H9 (cell line): ENCODE results near the gene RAB29. TPM values are rescaled to one million over a fixed set of nuclear protein-coding genes. Genes with fewer than 3 reads are reported as not detected.

Experiments used
- DNase-seq: peaks from one replicate; pipeline ENCODE4 v3.0.0-alpha.2; 2017
- H2AFZ ChIP-seq: one replicate; pipeline ENCODE4 v1.6.1; 2013; ENCODE audit warnings: mild to moderate bottlenecking, low read length, control low read depth, moderate library complexity
- H2AK5ac ChIP-seq: 2 replicates; pipeline ENCODE4 v1.6.1; 2013; ENCODE audit warnings: low read length, control low read depth, mixed read lengths; ENCODE audit not compliant: insufficient read length
- H2BK120ac ChIP-seq: one replicate; pipeline ENCODE4 v1.6.1; 2013; ENCODE audit warnings: low read depth, mild to moderate bottlenecking, low read length, control low read depth, inconsistent platforms; ENCODE audit not compliant: poor library complexity, severe bottlenecking
- H2BK12ac ChIP-seq: 2 replicates; pipeline ENCODE4 v1.6.1; 2013; ENCODE audit warnings: low read length, control low read depth, mixed read lengths, low read depth; ENCODE audit not compliant: insufficient read length
- H2BK15ac ChIP-seq: 2 replicates; pipeline ENCODE4 v1.6.1; 2013; ENCODE audit warnings: low read depth, low read length, control low read depth
- H2BK20ac ChIP-seq: one replicate; pipeline ENCODE4 v1.6.1; 2013; ENCODE audit warnings: low read depth, mild to moderate bottlenecking, low read length, control low read depth, inconsistent platforms; ENCODE audit not compliant: poor library complexity, severe bottlenecking
- H2BK5ac ChIP-seq: 2 replicates; pipeline ENCODE4 v1.6.1; 2013; ENCODE audit warnings: low read length, control low read depth, mixed read lengths; ENCODE audit not compliant: insufficient read length
- H3K14ac ChIP-seq: 2 replicates; pipeline ENCODE4 v1.6.1; 2013; ENCODE audit warnings: low read length, control low read depth; ENCODE audit not compliant: insufficient read depth
- H3K18ac ChIP-seq: 2 replicates; pipeline ENCODE4 v1.6.1; 2013; ENCODE audit warnings: low read depth, mild to moderate bottlenecking, mixed read lengths, low read length, control low read depth; ENCODE audit not compliant: insufficient read length
- H3K23ac ChIP-seq: 2 replicates; pipeline ENCODE4 v1.6.1; 2013; ENCODE audit warnings: low read length, control low read depth, mixed read lengths, low read depth; ENCODE audit not compliant: insufficient read length
- H3K23me2 ChIP-seq: 2 replicates; pipeline ENCODE4 v1.6.1; 2013; ENCODE audit warnings: low read depth, mild to moderate bottlenecking, mixed read lengths, low read length, control low read depth; ENCODE audit not compliant: insufficient read length, poor library complexity, severe bottlenecking
- H3K27ac ChIP-seq: 2 replicates; pipeline ENCODE4 v1.5.1; 2013; ENCODE audit warnings: low read length, control low read depth, mixed read lengths, low read depth; ENCODE audit not compliant: insufficient read length
- H3K27me3 ChIP-seq: 2 replicates; pipeline ENCODE4 v1.6.1; 2013; ENCODE audit warnings: low read length, control low read depth, inconsistent platforms; ENCODE audit not compliant: insufficient read depth
- H3K4ac ChIP-seq: 2 replicates; pipeline ENCODE4 v1.6.1; 2013; ENCODE audit warnings: low read depth, mild to moderate bottlenecking, control low read depth, inconsistent platforms, low read length, moderate library complexity
- H3K4me1 ChIP-seq: 2 replicates; pipeline ENCODE4 v1.6.1; 2013; ENCODE audit warnings: low read length, control low read depth, inconsistent platforms; ENCODE audit not compliant: insufficient read depth
- H3K4me2 ChIP-seq: 2 replicates; pipeline ENCODE4 v1.6.1; 2013; ENCODE audit warnings: low read length, control low read depth, mixed read lengths; ENCODE audit not compliant: insufficient read length, insufficient read depth
- H3K56ac ChIP-seq: 2 replicates; pipeline ENCODE4 v1.6.1; 2013; ENCODE audit warnings: low read depth, mild to moderate bottlenecking, mixed read lengths, low read length, control low read depth; ENCODE audit not compliant: insufficient read length
- H3K79me1 ChIP-seq: 2 replicates; pipeline ENCODE4 v1.6.1; 2013; ENCODE audit warnings: low read depth, mild to moderate bottlenecking, moderate library complexity, low read length, control low read depth, inconsistent platforms; ENCODE audit not compliant: insufficient read depth, poor library complexity, severe bottlenecking
- H3K79me2 ChIP-seq: 2 replicates; pipeline ENCODE4 v1.6.1; 2013; ENCODE audit warnings: low read length, control low read depth, inconsistent platforms; ENCODE audit not compliant: insufficient read depth
- H3K9ac ChIP-seq: 2 replicates; pipeline ENCODE4 v1.6.1; 2013; ENCODE audit warnings: low read length, control low read depth, mixed read lengths; ENCODE audit not compliant: insufficient read length; ENCODE audit errors: extremely low read depth
- H3K9me3 ChIP-seq: one replicate; pipeline ENCODE4 v1.6.1; 2013; ENCODE audit warnings: low read depth, low read length, inconsistent platforms; ENCODE audit not compliant: control insufficient read depth
- H3T11ph ChIP-seq: one replicate; pipeline ENCODE4 v1.6.1; 2013; ENCODE audit warnings: mild to moderate bottlenecking, low read length, control low read depth, inconsistent platforms
- H4K20me1 ChIP-seq: one replicate; pipeline ENCODE4 v1.6.1; 2013; ENCODE audit not compliant: control insufficient read depth, insufficient read length, insufficient read depth
- H4K5ac ChIP-seq: 2 replicates; pipeline ENCODE4 v1.6.1; 2013; ENCODE audit warnings: low read depth, mild to moderate bottlenecking, mixed read lengths, low read length, control low read depth; ENCODE audit not compliant: insufficient read length
- H4K8ac ChIP-seq: replicated peaks from 2 replicates; pipeline ENCODE4 v1.6.1; 2013; ENCODE audit warnings: low read length, control low read depth, mixed read lengths, low read depth; ENCODE audit not compliant: insufficient read length
- H4K91ac ChIP-seq: 2 replicates; pipeline ENCODE4 v1.6.1; 2013; ENCODE audit warnings: low read depth, mild to moderate bottlenecking, moderate library complexity, mixed read lengths, low read length, control low read depth; ENCODE audit not compliant: insufficient read length
- H3K27ac Mint-ChIP-seq, 3 experiments: 2 replicates in 2 of 3; 3 replicates in 1 of 3; pipeline ENCODE4 v1.8.0; 2020 to 2021; ENCODE audit warnings: mixed read lengths in 3 of 3, mild to moderate bottlenecking in 1 of 3, moderate library complexity in 1 of 3
- H3K27me3 Mint-ChIP-seq: 2 replicates; pipeline ENCODE4 v1.8.0; 2021; ENCODE audit warnings: low read depth, mild to moderate bottlenecking, moderate library complexity, mixed read lengths
- H3K36me3 Mint-ChIP-seq, 3 experiments: 2 replicates in 2 of 3; 3 replicates in 1 of 3; pipeline ENCODE4 v1.8.0; 2020 to 2021; ENCODE audit warnings: low read depth in 3 of 3, mixed read lengths in 3 of 3; ENCODE audit not compliant: insufficient read depth in 1 of 3
- H3K4me1 Mint-ChIP-seq, 2 experiments: 2 replicates each; pipeline ENCODE4 v1.8.0; 2020; ENCODE audit warnings: mixed read lengths in 2 of 2
- H3K4me3 Mint-ChIP-seq, 2 experiments: 2 replicates in 1 of 2; 3 replicates in 1 of 2; pipeline ENCODE4 v1.8.0; 2020 to 2021; ENCODE audit warnings: mild to moderate bottlenecking in 2 of 2, mixed read lengths in 2 of 2, moderate library complexity in 1 of 2
- H3K9me3 Mint-ChIP-seq, 2 experiments: 2 replicates in 1 of 2; 3 replicates in 1 of 2; pipeline ENCODE4 v1.8.0; 2020; ENCODE audit warnings: mild to moderate bottlenecking in 2 of 2, mixed read lengths in 2 of 2, moderate library complexity in 1 of 2
- WGBS: extraction: QIAGEN DNeasy Blood & Tissue Kit; methylation state at CpG from one replicate; pipeline ENCODE4 v1.1.7; 2013; ENCODE audit warnings: missing lambda C conversion rate, low lambda C conversion rate, mixed read lengths; ENCODE audit not compliant: insufficient read length; ENCODE audit errors: extremely low coverage; 5-methylcytosine and 5-hydroxymethylcytosine counted together
- total RNA-seq: library from RNA; stranded (reverse); gene quantifications from 2 replicates; pipeline ENCODE4 v1.2.1, GENCODE V29; 2021
- TF ChIP-seq, protein P1 (sequence below): fragments of 200-600 bp; sonication (generic); conservative IDR thresholded peaks from 3 replicates; pipeline ENCODE4 v1.8.0; 2021; ENCODE audit warnings: antibody characterized with exemption, mild to moderate bottlenecking

RAB29 gene
- total RNA-seq, 1 experiment from 2014 or later, result 4.2 TPM

DNA sequence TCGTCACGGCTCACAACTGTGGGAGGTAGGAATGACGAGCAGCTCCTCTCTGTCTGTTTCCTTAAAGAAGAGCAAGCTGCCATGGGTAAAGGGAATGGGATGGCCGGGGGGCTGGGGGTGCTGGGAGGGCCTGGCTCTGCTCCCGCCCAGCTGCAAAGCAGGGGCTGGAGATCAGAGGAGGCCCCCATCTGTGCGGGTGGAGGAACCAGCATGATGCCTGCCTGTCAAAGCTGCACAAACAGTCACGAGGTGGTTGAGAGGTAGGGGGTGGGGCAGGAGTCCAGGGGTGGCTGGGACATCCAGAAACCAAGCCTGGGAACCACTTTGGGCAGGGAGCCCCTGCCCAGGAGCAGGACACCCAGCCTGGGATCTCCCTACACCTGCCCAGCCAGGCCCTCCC lies 25.1 kb upstream of the RAB29 start:
- TF ChIP-seq, protein P1, sequence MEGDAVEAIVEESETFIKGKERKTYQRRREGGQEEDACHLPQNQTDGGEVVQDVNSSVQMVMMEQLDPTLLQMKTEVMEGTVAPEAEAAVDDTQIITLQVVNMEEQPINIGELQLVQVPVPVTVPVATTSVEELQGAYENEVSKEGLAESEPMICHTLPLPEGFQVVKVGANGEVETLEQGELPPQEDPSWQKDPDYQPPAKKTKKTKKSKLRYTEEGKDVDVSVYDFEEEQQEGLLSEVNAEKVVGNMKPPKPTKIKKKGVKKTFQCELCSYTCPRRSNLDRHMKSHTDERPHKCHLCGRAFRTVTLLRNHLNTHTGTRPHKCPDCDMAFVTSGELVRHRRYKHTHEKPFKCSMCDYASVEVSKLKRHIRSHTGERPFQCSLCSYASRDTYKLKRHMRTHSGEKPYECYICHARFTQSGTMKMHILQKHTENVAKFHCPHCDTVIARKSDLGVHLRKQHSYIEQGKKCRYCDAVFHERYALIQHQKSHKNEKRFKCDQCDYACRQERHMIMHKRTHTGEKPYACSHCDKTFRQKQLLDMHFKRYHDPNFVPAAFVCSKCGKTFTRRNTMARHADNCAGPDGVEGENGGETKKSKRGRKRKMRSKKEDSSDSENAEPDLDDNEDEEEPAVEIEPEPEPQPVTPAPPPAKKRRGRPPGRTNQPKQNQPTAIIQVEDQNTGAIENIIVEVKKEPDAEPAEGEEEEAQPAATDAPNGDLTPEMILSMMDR, result no peak
- Histone ChIP-seq H3K4me2 (no peak overlapping the region), H4K20me1 (no peaks in the 10 kb centered on the region), H3K23ac (no peak overlapping the region), H2BK15ac (no peak overlapping the region), H3K9ac (no peak overlapping the region), H2AK5ac (no peak overlapping the region), H3K4me1 (no peaks in the 10 kb centered on the region), H4K5ac (no peak overlapping the region), H3K9me3 (no peaks in the 10 kb centered on the region), H4K8ac (no peak overlapping the region), H2BK120ac (no peak overlapping the region), H3K14ac (no peak overlapping the region), H3K23me2 (no peaks in the 10 kb centered on the region), H3K79me2 (no peaks in the 10 kb centered on the region), H3K18ac (no peak overlapping the region), H3T11ph (no peak overlapping the region), H2AFZ (no peak overlapping the region), H2BK12ac (no peak overlapping the region), H2BK5ac (no peak overlapping the region), H3K27me3 (no peaks in the 10 kb centered on the region), H3K79me1 (no peaks in the 10 kb centered on the region), H3K27ac (no peak overlapping the region), H3K4ac (no peak overlapping the region), H4K91ac (no peak overlapping the region), H2BK20ac (no peak overlapping the region), H3K56ac (no peak overlapping the region)
- WGBS, result no CpG with 5 or more reads among the region's 7 CpGs
- H3K36me3 Mint-ChIP-seq, result peaks cover 11 to 39% (median 30%) of the 10 kb centered on the region in 3 experiments
- H3K27me3 Mint-ChIP-seq, result no peaks in the 10 kb centered on the region
- no peak overlapping the region for H3K27ac Mint-ChIP-seq
- no peaks in the 10 kb centered on the region for H3K9me3 Mint-ChIP-seq
- H3K4me3 Mint-ChIP-seq, result no peak overlapping the region
- H3K4me1 Mint-ChIP-seq, result peaks cover 7 to 10% of the 10 kb centered on the region in 2 experiments
- no peak for DNase-seq
